OCI-LY3 (cell line): ENCODE data around the gene RIPPLY1.

Source experiments
- H2AFZ ChIP-seq: fragments of 200-600, 300-600 bp; shearing (Covaris generic); 2 replicates; pipeline ENCODE4 v1.6.0; 2014; ENCODE audit warnings: antibody characterized with exemption, low read depth, low read length
- H3K27ac ChIP-seq: fragments of 200-600, 300-600 bp; sonication (generic); 2 replicates; pipeline ENCODE4 v1.5.1; 2014; ENCODE audit warnings: mild to moderate bottlenecking, low read length, moderate library complexity, mixed read lengths
- H3K27me3 ChIP-seq: fragments of 200-600, 300-600 bp; sonication (generic); 2 replicates; pipeline ENCODE4 v1.6.1; 2014; ENCODE audit warnings: low read depth, low read length, mixed read lengths
- H3K36me3 ChIP-seq: fragments of 200-600, 300-600 bp; sonication (generic); replicated peaks from 2 replicates; pipeline ENCODE3; 2014; ENCODE audit warnings: low read depth, low read length, mixed read lengths
- H3K4me1 ChIP-seq: fragments of 300-600, 200-600 bp; sonication (generic); 2 replicates; pipeline ENCODE4 v1.6.1; 2014; ENCODE audit warnings: low read length, mixed read lengths
- H3K4me2 ChIP-seq: fragments of 200-600, 300-600 bp; sonication (generic); 2 replicates; pipeline ENCODE4 v1.6.1; 2014; ENCODE audit warnings: low read length, mixed read lengths
- H3K4me3 ChIP-seq: fragments of 300-600, 200-600 bp; sonication (generic); 2 replicates; pipeline ENCODE4 v1.5.1; 2014; ENCODE audit warnings: antibody characterized with exemption, mild to moderate bottlenecking, low read length, moderate library complexity
- H3K79me2 ChIP-seq: fragments of 300-600, 200-600 bp; shearing (Covaris generic); 2 replicates; pipeline ENCODE4 v1.6.1; 2014; ENCODE audit warnings: mild to moderate bottlenecking, low read length, mixed read lengths
- H3K9ac ChIP-seq: fragments of 300-600, 200-600 bp; shearing (Covaris generic); 2 replicates; pipeline ENCODE4 v1.6.0; 2014; ENCODE audit warnings: mild to moderate bottlenecking, low read length, moderate library complexity
- H3K9me3 ChIP-seq: fragments of 200-600, 300-600 bp; shearing (Covaris generic); 2 replicates; pipeline ENCODE4 v1.6.1; 2014; ENCODE audit warnings: low read length, mixed read lengths; ENCODE audit not compliant: insufficient read depth
- H4K20me1 ChIP-seq: fragments of 200-600, 300-600 bp; sonication (generic); 2 replicates; pipeline ENCODE4 v1.6.1; 2016; ENCODE audit warnings: low read length, mixed read lengths; ENCODE audit not compliant: insufficient read depth
- CTCF ChIP-seq: fragments of 200-600, 300-600 bp; sonication (generic); IDR thresholded peaks from 2 replicates; pipeline ENCODE4 v1.5.1; 2014; ENCODE audit warnings: antibody characterized with exemption, low read length, low read depth
- EZH2phosphoT487 ChIP-seq: fragments of 200-600 bp; shearing (Covaris generic); IDR thresholded peaks from 2 replicates; pipeline ENCODE4 v1.6.1; 2018; ENCODE audit warnings: antibody characterized with exemption, mixed run types, low read depth

RIPPLY1 gene

DNA sequence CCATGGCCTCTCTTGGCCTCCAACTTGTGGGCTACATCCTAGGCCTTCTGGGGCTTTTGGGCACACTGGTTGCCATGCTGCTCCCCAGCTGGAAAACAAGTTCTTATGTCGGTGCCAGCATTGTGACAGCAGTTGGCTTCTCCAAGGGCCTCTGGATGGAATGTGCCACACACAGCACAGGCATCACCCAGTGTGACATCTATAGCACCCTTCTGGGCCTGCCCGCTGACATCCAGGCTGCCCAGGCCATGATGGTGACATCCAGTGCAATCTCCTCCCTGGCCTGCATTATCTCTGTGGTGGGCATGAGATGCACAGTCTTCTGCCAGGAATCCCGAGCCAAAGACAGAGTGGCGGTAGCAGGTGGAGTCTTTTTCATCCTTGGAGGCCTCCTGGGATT, 25.1 kb upstream of the RIPPLY1 start:
- no peak overlapping the region for H3K27ac ChIP-seq
- no peaks in the 10 kb centered on the region for H3K4me1 ChIP-seq

DNA sequence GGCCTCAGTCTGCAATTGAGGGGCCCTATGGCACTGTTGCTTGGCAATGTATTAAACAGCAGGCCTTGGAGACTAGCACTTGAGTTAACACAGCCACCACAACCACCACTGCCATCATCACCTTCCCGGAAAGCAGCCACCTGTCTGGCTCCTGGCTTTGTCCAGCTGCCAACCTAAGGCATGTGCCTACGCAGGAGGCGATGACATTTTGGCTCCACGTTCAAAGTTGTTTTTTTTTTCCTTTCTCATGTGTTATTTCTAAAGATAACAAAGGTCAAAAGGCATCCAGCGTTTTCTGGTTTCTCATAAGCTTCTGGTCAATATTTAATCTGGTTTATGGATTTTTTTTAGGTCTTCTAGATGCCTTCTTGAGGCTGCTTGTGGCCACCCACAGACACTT, 24.6 kb upstream of the RIPPLY1 start:
- Histone ChIP-seq H2AFZ (no peak overlapping the region), H3K36me3 (no peaks in the 10 kb centered on the region), H3K4me3 (no peak overlapping the region), H3K4me2 (no peak overlapping the region), H3K9me3 (no peaks in the 10 kb centered on the region), H3K27me3 (no peaks in the 10 kb centered on the region), H3K9ac (no peak overlapping the region), H3K4me1 (no peaks in the 10 kb centered on the region), H3K79me2 (no peaks in the 10 kb centered on the region), H3K27ac (no peak overlapping the region), H4K20me1 (no peaks in the 10 kb centered on the region)
- no peak for TF ChIP-seq CTCF
- TF ChIP-seq EZH2phosphoT487, result no peak

More for the DNA sequence above, 25.1 kb upstream of the RIPPLY1 start:
- no peak for TF ChIP-seq EZH2phosphoT487
- no peak for TF ChIP-seq CTCF
- Histone ChIP-seq H3K9me3 (no peaks in the 10 kb centered on the region), H3K36me3 (no peaks in the 10 kb centered on the region), H2AFZ (no peak overlapping the region), H3K27me3 (no peaks in the 10 kb centered on the region), H3K4me2 (no peak overlapping the region), H3K79me2 (no peaks in the 10 kb centered on the region), H4K20me1 (no peaks in the 10 kb centered on the region), H3K9ac (no peak overlapping the region), H3K4me3 (no peak overlapping the region)

DNA sequence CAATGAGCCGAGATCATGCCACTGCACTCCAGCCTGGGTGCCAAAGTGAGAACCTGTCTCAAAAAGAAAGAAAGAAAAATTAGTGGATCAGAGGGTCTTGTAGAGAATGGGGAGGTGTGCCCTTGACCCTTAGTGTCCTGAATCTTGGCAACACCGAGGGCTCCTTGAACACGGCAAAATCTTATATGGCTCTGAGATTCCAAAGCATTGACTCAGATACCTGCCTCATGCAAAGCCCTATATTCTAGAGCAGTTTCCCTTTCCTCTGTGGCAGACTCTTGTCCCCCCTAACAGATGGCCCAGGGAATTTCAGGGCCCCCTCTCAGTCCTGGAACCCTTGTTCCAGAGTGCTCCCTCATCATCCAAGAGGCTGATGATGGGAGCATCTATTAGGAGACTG, 23.9 kb upstream of the RIPPLY1 start:
- Histone ChIP-seq H3K4me3 (no peak overlapping the region), H3K79me2 (no peaks in the 10 kb centered on the region), H3K4me1 (no peaks in the 10 kb centered on the region), H3K27ac (no peak overlapping the region), H3K27me3 (no peaks in the 10 kb centered on the region), H3K9me3 (no peaks in the 10 kb centered on the region), H4K20me1 (no peaks in the 10 kb centered on the region), H2AFZ (no peak overlapping the region), H3K36me3 (no peaks in the 10 kb centered on the region), H3K9ac (no peak overlapping the region), H3K4me2 (no peak overlapping the region)
- TF ChIP-seq EZH2phosphoT487, result no peak
- TF ChIP-seq CTCF, result no peak

GRCh38 chrX:106921637-106922036, 18.5 kb upstream of the RIPPLY1 start:
- Histone ChIP-seq H3K4me3 (no peak overlapping the region), H3K79me2 (no peaks in the 10 kb centered on the region), H3K4me1 (no peaks in the 10 kb centered on the region), H3K27ac (no peak overlapping the region), H3K9ac (no peak overlapping the region), H3K27me3 (no peaks in the 10 kb centered on the region), H2AFZ (no peak overlapping the region), H4K20me1 (no peaks in the 10 kb centered on the region), H3K9me3 (no peaks in the 10 kb centered on the region), H3K4me2 (no peak overlapping the region), H3K36me3 (no peaks in the 10 kb centered on the region)
- TF ChIP-seq CTCF (no peak), EZH2phosphoT487 (no peak)
